ENCODE measurements around the gene PRMT1. TPM values are rescaled to one million over a fixed set of nuclear protein-coding genes. Genes with fewer than 3 reads are reported as not detected.

Gene PRMT1
- total RNA-seq, 2 experiments from 2014 or later, result 103 to 108 TPM

GRCh38 chr19:49640113-49640898 lies 36.8 kb upstream of the PRMT1 start, which contains the start of gene RRAS:
TSS of gene RRAS (minus strand) at chr19:49640143. CDS start at chr19:49640098, 45 bp downstream.
- Mint-ChIP-seq H3K4me3 (peak within 1 kb of the TSS; percentile 98), H3K4me1 (peaks cover 59% of the 10 kb centered on the region), H3K36me3 (ENCODE audit: low read depth) (peaks cover 14% of the 10 kb centered on the region), H3K9me3 (no peaks in the 10 kb centered on the region), H3K27ac (peak within 1 kb of the TSS; percentile 94), H3K27me3 (peaks cover 6% of the 10 kb centered on the region)
- peak; percentile 100 for DNase-seq
- POLR2A ChIA-PET, result interaction anchor here (0.7 to 6.1 kb wide), 16 partner anchors 9 to 305 kb away, joined by 3 to 91 read pairs (median 3); partner anchors contain the start of genes ALDH16A1, BCL2L12, CD37 and IRF3
- CTCF ChIA-PET, result interaction anchor here (0.7 to 5.2 kb wide), 15 partner anchors 24 to 647 kb away, joined by 3 to 90 read pairs (median 4); partner anchors contain the start of genes LIN7B, PRMT1 and RUVBL2

GRCh38 chr19:49641688-49642491 lies 35.2 kb upstream of the PRMT1 start, which contains the start of gene SCAF1:
TSS of gene SCAF1 (plus strand) at chr19:49642209. CDS start at chr19:49645027, 2,818 bp downstream.
- peak within 1 kb of the TSS; percentile 98 for H3K4me3 Mint-ChIP-seq
- H3K9me3 Mint-ChIP-seq, result no peaks in the 10 kb centered on the region
- ChIA-PET POLR2A (interaction anchor here (0.6 to 6.1 kb wide), 11 partner anchors 15 to 649 kb away, joined by 3 to 91 read pairs (median 6); partner anchors contain the start of genes BCL2L12, GYS1, IRF3 and NOSIP), CTCF (interaction anchor here (0.9 to 5.2 kb wide), 6 partner anchors 33 to 101 kb away, joined by 3 to 90 read pairs (median 3); partner anchors contain the start of genes NOSIP and PRMT1)
- peaks cover 6% of the 10 kb centered on the region for H3K27me3 Mint-ChIP-seq
- peaks cover 28% of the 10 kb centered on the region for H3K36me3 Mint-ChIP-seq (ENCODE audit: low read depth)
- H3K4me1 Mint-ChIP-seq, result peaks cover 58% of the 10 kb centered on the region
- H3K27ac Mint-ChIP-seq, result peak within 1 kb of the TSS; percentile 94
- DNase-seq, result peak; percentile 100

- H3K4me3 Mint-ChIP-seq, result peak overlapping the region; percentile 98
- POLR2A ChIA-PET, result interaction anchor here (0.6 to 6.1 kb wide), 14 partner anchors 14 to 649 kb away, joined by 3 to 91 read pairs (median 5); partner anchors contain the start of genes BCL2L12, GYS1, IRF3 and NOSIP
- H3K27ac Mint-ChIP-seq, result peak overlapping the region; percentile 94
- H3K36me3 Mint-ChIP-seq (ENCODE audit: low read depth), result peaks cover 34% of the 10 kb centered on the region
- H3K27me3 Mint-ChIP-seq, result peaks cover 6% of the 10 kb centered on the region
- DNase-seq, result no peak
- no peaks in the 10 kb centered on the region for H3K9me3 Mint-ChIP-seq
- CTCF ChIA-PET, result interaction anchor here (0.9 to 5.2 kb wide), 7 partner anchors 32 to 111 kb away, joined by 3 to 90 read pairs (median 3); partner anchors contain the start of genes NOSIP and PRMT1
- H3K4me1 Mint-ChIP-seq, result peaks cover 57% of the 10 kb centered on the region
Measured at GRCh38 chr19:49642492-49643035, 34.5 kb upstream of the PRMT1 start.

- DNase-seq, result peak; percentile 44
- H3K36me3 Mint-ChIP-seq (ENCODE audit: low read depth), result peaks cover 34% of the 10 kb centered on the region
- H3K27me3 Mint-ChIP-seq, result peaks cover 2% of the 10 kb centered on the region
- H3K4me1 Mint-ChIP-seq, result peaks cover 50% of the 10 kb centered on the region
- ChIA-PET CTCF (interaction anchor here (0.9 to 5.2 kb wide), 5 partner anchors 20 to 112 kb away, joined by 3 to 90 read pairs (median 3); partner anchors contain the start of gene PRMT1), POLR2A (interaction anchor here (0.9 to 6.1 kb wide), 13 partner anchors 12 to 650 kb away, joined by 3 to 91 read pairs (median 6); partner anchors contain the start of genes BCL2L12, IRF3, NOSIP and PRMT1)
- peak overlapping the region; percentile 98 for H3K4me3 Mint-ChIP-seq
- H3K27ac Mint-ChIP-seq, result peak overlapping the region; percentile 94
- H3K9me3 Mint-ChIP-seq, result no peaks in the 10 kb centered on the region
Measured at GRCh38 chr19:49643466-49643865, 33.6 kb upstream of the PRMT1 start.

- Mint-ChIP-seq H3K9me3 (no peaks in the 10 kb centered on the region), H3K4me3 (no peak overlapping the region), H3K27me3 (no peaks in the 10 kb centered on the region), H3K36me3 (ENCODE audit: low read depth) (peaks cover 46% of the 10 kb centered on the region), H3K4me1 (peaks cover 37% of the 10 kb centered on the region), H3K27ac (no peak overlapping the region)
- ChIA-PET CTCF (interaction anchor here (0.8 kb wide), 1 partner anchor 20 kb away, joined by 3 read pairs; no protein-coding TSS in a partner anchor), POLR2A (interaction anchor here (1.3 to 3.0 kb wide), 2 partner anchors 15 to 31 kb away, joined by 3 to 11 read pairs; partner anchors contain the start of gene PRMT1)
- no peak for DNase-seq
Measured at GRCh38 chr19:49645592-49645991, 31.5 kb upstream of the PRMT1 start.

GRCh38 chr19:49645995-49646394 lies 31.1 kb upstream of the PRMT1 start:
- H3K4me1 Mint-ChIP-seq, result peaks cover 33% of the 10 kb centered on the region
- CTCF ChIA-PET, result no interaction called here
- H3K27me3 Mint-ChIP-seq, result no peaks in the 10 kb centered on the region
- no peak for DNase-seq
- H3K4me3 Mint-ChIP-seq, result no peak overlapping the region
- POLR2A ChIA-PET, result interaction anchor here (0.8 to 3.0 kb wide), 3 partner anchors 15 to 31 kb away, joined by 3 to 11 read pairs (median 3); partner anchors contain the start of gene PRMT1
- peaks cover 47% of the 10 kb centered on the region for H3K36me3 Mint-ChIP-seq (ENCODE audit: low read depth)
- no peak overlapping the region for H3K27ac Mint-ChIP-seq
- H3K9me3 Mint-ChIP-seq, result no peaks in the 10 kb centered on the region

GRCh38 chr19:49646586-49646985 lies 30.5 kb upstream of the PRMT1 start:
- CTCF ChIA-PET, result no interaction called here
- Mint-ChIP-seq H3K9me3 (no peaks in the 10 kb centered on the region), H3K4me1 (peaks cover 31% of the 10 kb centered on the region), H3K27me3 (no peaks in the 10 kb centered on the region), H3K36me3 (ENCODE audit: low read depth) (peaks cover 48% of the 10 kb centered on the region), H3K4me3 (no peak overlapping the region), H3K27ac (no peak overlapping the region)
- POLR2A ChIA-PET, result interaction anchor here (0.8 kb wide), 1 partner anchor 22 kb away, joined by 3 read pairs; no protein-coding TSS in a partner anchor
- no peak for DNase-seq

- H3K27me3 Mint-ChIP-seq, result no peaks in the 10 kb centered on the region
- ChIA-PET CTCF (no interaction called here), POLR2A (no interaction called here)
- H3K36me3 Mint-ChIP-seq (ENCODE audit: low read depth), result peaks cover 47% of the 10 kb centered on the region
- no peak overlapping the region for H3K27ac Mint-ChIP-seq
- H3K9me3 Mint-ChIP-seq, result no peaks in the 10 kb centered on the region
- peaks cover 4% of the 10 kb centered on the region for H3K4me1 Mint-ChIP-seq
- DNase-seq, result no peak
- no peak overlapping the region for H3K4me3 Mint-ChIP-seq
Measured at GRCh38 chr19:49651029-49651819, 25.8 kb upstream of the PRMT1 start.

GRCh38 chr19:49651820-49652550 lies 25.1 kb upstream of the PRMT1 start:
- Mint-ChIP-seq H3K27ac (no peak overlapping the region), H3K4me1 (peaks cover under 1% of the 10 kb centered on the region), H3K27me3 (no peaks in the 10 kb centered on the region), H3K9me3 (no peaks in the 10 kb centered on the region), H3K4me3 (no peak overlapping the region), H3K36me3 (ENCODE audit: low read depth) (peaks cover 47% of the 10 kb centered on the region)
- ChIA-PET POLR2A (no interaction called here), CTCF (no interaction called here)
- no peak for DNase-seq

- no peak overlapping the region for H3K27ac Mint-ChIP-seq
- DNase-seq, result no peak
- H3K4me3 Mint-ChIP-seq, result no peak overlapping the region
- CTCF ChIA-PET, result no interaction called here
- POLR2A ChIA-PET, result interaction anchor here (0.8 kb wide), 1 partner anchor 17 kb away, joined by 3 read pairs; no protein-coding TSS in a partner anchor
- no peaks in the 10 kb centered on the region for H3K9me3 Mint-ChIP-seq
- H3K27me3 Mint-ChIP-seq, result no peaks in the 10 kb centered on the region
- peaks cover 50% of the 10 kb centered on the region for H3K36me3 Mint-ChIP-seq (ENCODE audit: low read depth)
- no peaks in the 10 kb centered on the region for H3K4me1 Mint-ChIP-seq
Measured at GRCh38 chr19:49652551-49653465, 24.3 kb upstream of the PRMT1 start.
